ENCODE data around the gene TMEM121B. TPM values are rescaled to one million over a fixed set of nuclear protein-coding genes. Genes with fewer than 3 reads are reported as not detected.

Gene TMEM121B
- total and polyA plus RNA-seq, 2 donors (not counting 1 experiment from before 2014, with no cell fraction given) = 0.12 TPM; not detected in 1

DNA sequence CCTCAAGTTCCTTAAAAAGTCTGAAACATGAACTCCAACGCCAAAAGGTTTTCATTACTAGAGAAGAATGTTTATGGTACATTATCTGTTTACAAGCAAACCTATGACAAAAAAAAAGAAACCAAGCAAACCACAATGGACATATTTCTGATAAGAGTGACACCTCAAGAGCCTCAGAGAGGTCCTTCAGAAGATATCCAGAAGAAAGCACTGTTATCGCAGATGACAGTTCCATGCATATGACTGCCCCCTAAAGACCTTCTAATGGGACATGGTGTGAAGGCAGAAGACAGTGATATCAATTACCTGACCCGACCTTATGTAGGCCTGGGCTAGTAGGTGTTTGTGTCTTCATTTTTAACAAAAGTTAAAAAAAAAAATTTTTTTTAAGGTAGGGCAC, 34.8 kb upstream of the TMEM121B start:
- peaks cover 12 to 21% of the 10 kb centered on the region in 2 donors for H3K4me1 ChIP-seq (ENCODE audit: control insufficient read depth in 2 of 2, insufficient read depth in 2 of 2, low read length in 2 of 2)
- intact Hi-C loops (cut with micrococcal nuclease) = loop anchor here (5.0 kb wide), 1 partner anchor 101 kb away; no protein-coding TSS in a partner anchor
- no peak for ATAC-seq (ENCODE audit: low read depth)
- peaks cover 0 to 2% of the 10 kb centered on the region in 2 experiments for H3K36me3 ChIP-seq (replicated peaks in 1 of 2; ENCODE audit: control extremely low read depth in 1 of 2, control insufficient read depth in 1 of 2, extremely low read depth in 1 of 2, insufficient read depth in 2 of 2, low read length in 1 of 2)
- Mint-ChIP-seq H3K9me3 (ENCODE audit: insufficient read depth) (no peaks in the 10 kb centered on the region), H3K27me3 (no peaks in the 10 kb centered on the region), H3K4me3 (no peak overlapping the region), H3K4me1 (peaks cover 27% of the 10 kb centered on the region), H3K27ac (no peak overlapping the region)
- H4K20me1 ChIP-seq (ENCODE audit: control insufficient read depth, insufficient read depth, low read length, poor library complexity, severe bottlenecking) = peaks cover 32% of the 10 kb centered on the region
- H3K27me3 ChIP-seq (replicated peaks in 1 of 4; ENCODE audit: control extremely low read depth in 1 of 4, control insufficient read depth in 3 of 4, insufficient read depth in 4 of 4, low read length in 3 of 4) = no peaks in the 10 kb centered on the region
- peaks cover 59% of the 10 kb centered on the region for H3K79me2 ChIP-seq (ENCODE audit: control insufficient read depth, insufficient read depth, low read length)
- no peak overlapping the region for H3K27ac ChIP-seq (ENCODE audit: low read length in 2 of 2)
- no peaks in the 10 kb centered on the region for H3K9me3 ChIP-seq (ENCODE audit: control extremely low read depth in 1 of 3, control insufficient read depth in 2 of 3, insufficient read depth in 1 of 3, low read length in 2 of 3)
- H3K9ac ChIP-seq (ENCODE audit: low read length) = no peak overlapping the region
- no peak for DNase-seq
- no peak overlapping the region for H2AFZ ChIP-seq (ENCODE audit: insufficient read depth, low read depth, low read length, poor library complexity, severe bottlenecking)
- CTCF ChIA-PET = interaction anchor here (3.4 kb wide), 1 partner anchor 16 kb away, joined by 9 read pairs; no protein-coding TSS in a partner anchor
- H3K4me2 ChIP-seq (replicated peaks; ENCODE audit: low read depth, low read length, poor library complexity, severe bottlenecking) = no peak overlapping the region
- no peak overlapping the region for H3K4me3 ChIP-seq (ENCODE audit: control extremely low read depth in 1 of 5, extremely low read depth in 1 of 5, insufficient read depth in 1 of 5, low read depth in 2 of 5, low read length in 4 of 5)
- POLR2A ChIA-PET = no interaction called here
- no peak for TF ChIP-seq EZH2 (IDR thresholded peaks at IDR 0.05; ENCODE audit: borderline replicate concordance, insufficient read depth, low read depth, low read length, poor library complexity, severe bottlenecking)
- TF ChIP-seq, protein P1, sequence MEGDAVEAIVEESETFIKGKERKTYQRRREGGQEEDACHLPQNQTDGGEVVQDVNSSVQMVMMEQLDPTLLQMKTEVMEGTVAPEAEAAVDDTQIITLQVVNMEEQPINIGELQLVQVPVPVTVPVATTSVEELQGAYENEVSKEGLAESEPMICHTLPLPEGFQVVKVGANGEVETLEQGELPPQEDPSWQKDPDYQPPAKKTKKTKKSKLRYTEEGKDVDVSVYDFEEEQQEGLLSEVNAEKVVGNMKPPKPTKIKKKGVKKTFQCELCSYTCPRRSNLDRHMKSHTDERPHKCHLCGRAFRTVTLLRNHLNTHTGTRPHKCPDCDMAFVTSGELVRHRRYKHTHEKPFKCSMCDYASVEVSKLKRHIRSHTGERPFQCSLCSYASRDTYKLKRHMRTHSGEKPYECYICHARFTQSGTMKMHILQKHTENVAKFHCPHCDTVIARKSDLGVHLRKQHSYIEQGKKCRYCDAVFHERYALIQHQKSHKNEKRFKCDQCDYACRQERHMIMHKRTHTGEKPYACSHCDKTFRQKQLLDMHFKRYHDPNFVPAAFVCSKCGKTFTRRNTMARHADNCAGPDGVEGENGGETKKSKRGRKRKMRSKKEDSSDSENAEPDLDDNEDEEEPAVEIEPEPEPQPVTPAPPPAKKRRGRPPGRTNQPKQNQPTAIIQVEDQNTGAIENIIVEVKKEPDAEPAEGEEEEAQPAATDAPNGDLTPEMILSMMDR (IDR thresholded peaks at IDR 0.05) = no peak
- WGBS (ENCODE audit: insufficient coverage) = no CpG with 5 or more reads among the region's 3 CpGs

DNA sequence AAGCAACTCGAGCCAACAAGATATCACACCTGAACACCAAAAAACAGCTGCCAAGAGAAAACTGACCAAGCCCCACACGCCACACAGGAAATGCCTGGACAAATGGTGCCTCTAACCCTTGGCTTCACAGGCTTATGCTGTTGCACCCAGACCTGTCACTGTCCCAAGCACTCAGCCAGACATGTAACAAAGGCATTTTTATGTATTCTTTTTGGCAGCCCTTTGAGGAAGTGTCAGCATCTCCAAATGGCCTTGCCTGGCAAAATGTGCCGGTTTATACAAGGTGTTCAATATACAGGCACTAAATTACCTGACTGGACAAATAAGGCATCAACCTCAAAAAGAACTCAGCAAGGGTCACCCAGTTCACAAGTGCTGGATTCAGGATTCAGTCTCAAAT, 31.8 kb upstream of the TMEM121B start:
- intact Hi-C loops (cut with micrococcal nuclease) = no loop called here
- Mint-ChIP-seq H3K4me1 (peaks cover 17% of the 10 kb centered on the region), H3K9me3 (ENCODE audit: insufficient read depth) (no peaks in the 10 kb centered on the region), H3K27me3 (no peaks in the 10 kb centered on the region), H3K4me3 (no peak overlapping the region), H3K27ac (no peak overlapping the region)
- WGBS (ENCODE audit: insufficient coverage) = 97% methylated on average over 3 of the region's 3 CpGs
- TF ChIP-seq, protein P1 (IDR thresholded peaks at IDR 0.05) = no peak
- TF ChIP-seq EZH2 (IDR thresholded peaks at IDR 0.05; ENCODE audit: borderline replicate concordance, insufficient read depth, low read depth, low read length, poor library complexity, severe bottlenecking) = no peak
- Histone ChIP-seq H3K36me3 (replicated peaks in 1 of 2; ENCODE audit: control extremely low read depth in 1 of 2, control insufficient read depth in 1 of 2, extremely low read depth in 1 of 2, insufficient read depth in 2 of 2, low read length in 1 of 2) (peaks cover 2 to 16% of the 10 kb centered on the region in 2 experiments), H3K27me3 (replicated peaks in 1 of 4; ENCODE audit: control extremely low read depth in 1 of 4, control insufficient read depth in 3 of 4, insufficient read depth in 4 of 4, low read length in 3 of 4) (no peaks in the 10 kb centered on the region), H3K9ac (ENCODE audit: low read length) (no peak overlapping the region), H3K27ac (ENCODE audit: low read length in 2 of 2) (no peak overlapping the region), H3K4me3 (ENCODE audit: control extremely low read depth in 1 of 5, extremely low read depth in 1 of 5, insufficient read depth in 1 of 5, low read depth in 2 of 5, low read length in 4 of 5) (no peak overlapping the region), H3K4me2 (replicated peaks; ENCODE audit: low read depth, low read length, poor library complexity, severe bottlenecking) (no peak overlapping the region), H3K4me1 (ENCODE audit: control insufficient read depth in 2 of 2, insufficient read depth in 2 of 2, low read length in 2 of 2) (peaks cover 3 to 9% of the 10 kb centered on the region in 2 donors), H4K20me1 (ENCODE audit: control insufficient read depth, insufficient read depth, low read length, poor library complexity, severe bottlenecking) (peaks cover 44% of the 10 kb centered on the region), H2AFZ (ENCODE audit: insufficient read depth, low read depth, low read length, poor library complexity, severe bottlenecking) (no peak overlapping the region), H3K79me2 (ENCODE audit: control insufficient read depth, insufficient read depth, low read length) (peaks cover 55% of the 10 kb centered on the region), H3K9me3 (ENCODE audit: control extremely low read depth in 1 of 3, control insufficient read depth in 2 of 3, insufficient read depth in 1 of 3, low read length in 2 of 3) (no peaks in the 10 kb centered on the region)
- ChIA-PET CTCF (interaction anchor here (0.7 to 3.4 kb wide), 2 partner anchors 19 to 24 kb away, joined by 3 to 9 read pairs; no protein-coding TSS in a partner anchor), POLR2A (no interaction called here)
- DNase-seq (no peak), ATAC-seq (ENCODE audit: low read depth) (no peak)
